MM.1S (cell line): ENCODE data around the gene PFN3.

Experiments used
- CTCF ChIP-seq: fragments of 300-600 bp; sonication (generic); IDR thresholded peaks from 2 replicates; pipeline ENCODE4 v1.5.1; 2016; ENCODE audit warnings: antibody characterized with exemption, low read length, mixed read lengths
- EZH2 ChIP-seq: fragments of 300-600 bp; sonication (generic); optimal IDR thresholded peaks from 2 replicates; pipeline ENCODE3; 2017; ENCODE audit warnings: low read depth, mild to moderate bottlenecking, antibody characterized with exemption, low read length, mixed read lengths
- EZH2phosphoT487 ChIP-seq: fragments of 300-600 bp; sonication (generic); IDR thresholded peaks from 2 replicates; pipeline ENCODE4 v1.6.1; 2018; ENCODE audit warnings: antibody characterized with exemption, low read length

DNA sequence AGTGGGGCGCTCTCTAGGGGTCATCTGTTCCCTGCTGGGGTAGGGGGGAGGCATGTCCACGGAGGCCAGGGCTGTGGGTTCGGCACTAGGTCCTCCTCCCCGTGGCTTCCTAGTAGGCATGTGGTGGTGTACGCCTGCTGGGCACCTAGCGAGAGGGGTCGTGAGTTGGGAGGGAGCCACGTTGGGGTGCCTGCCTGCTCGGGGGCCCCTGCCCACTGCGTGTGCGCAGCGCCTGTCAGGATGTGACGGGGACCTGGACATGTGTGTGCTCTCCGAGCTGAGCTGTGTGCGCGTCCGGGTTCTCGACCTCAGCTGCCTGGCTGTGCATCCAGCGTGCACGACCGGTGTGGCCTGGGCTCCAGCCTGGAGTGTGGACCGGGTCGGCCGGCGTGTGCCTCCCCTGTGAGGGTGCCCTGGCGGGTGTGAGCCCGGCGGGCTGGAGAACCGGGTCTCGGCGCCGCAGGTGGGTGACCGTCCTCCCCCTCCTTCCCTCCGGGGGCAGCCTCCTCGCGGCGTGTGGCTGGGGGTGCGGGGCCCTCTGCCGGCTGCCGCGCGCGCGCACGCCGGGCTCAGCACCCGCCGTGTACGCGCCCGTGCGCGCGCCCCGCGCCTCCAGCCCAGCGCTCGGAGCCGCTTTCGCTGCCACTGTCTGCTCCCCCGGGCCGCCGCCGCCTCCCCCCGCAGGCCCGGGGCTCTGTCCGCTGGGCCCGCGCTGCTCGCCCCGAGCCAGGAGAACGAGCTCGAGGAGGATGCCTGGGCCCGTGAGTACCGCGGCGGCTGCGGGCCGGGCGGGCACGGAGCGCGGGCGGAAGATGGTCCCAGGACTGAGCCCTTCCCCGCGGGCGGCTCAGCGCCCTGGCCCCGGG lies 46.0 kb upstream of the PFN3 start, which contains the start of gene PRR7:
- TF ChIP-seq CTCF (no peak), EZH2 (no peak), EZH2phosphoT487 (no peak)
